ENCODE measurements around the gene LMF1.

GRCh38 chr16:991345-991744, 20.6 kb upstream of the LMF1 start:
- no peak for TF ChIP-seq RNF219 (CRISPR knock-in tag; IDR thresholded peaks at IDR 0.05)
- TF ChIP-seq ZNF592 (IDR thresholded peaks at IDR 0.05), result no peak
- TF ChIP-seq REST (IDR thresholded peaks at IDR 0.05; ENCODE audit: borderline replicate concordance), result no peak
- TF ChIP-seq REST (CRISPR knock-in tag; IDR thresholded peaks at IDR 0.05; ENCODE audit: low read depth), result no peak
- TF ChIP-seq ZFP30 (CRISPR knock-in tag; IDR thresholded peaks at IDR 0.05; ENCODE audit: borderline replicate concordance), result no peak
- no peak for TF ChIP-seq ZNF561 (CRISPR knock-in tag; conservative IDR thresholded peaks at IDR 0.05)
- no peak for TF ChIP-seq NR2F6 (CRISPR knock-in tag; IDR thresholded peaks at IDR 0.05)
- TF ChIP-seq FOXP1 (CRISPR knock-in tag; IDR thresholded peaks at IDR 0.05), result no peak
- no peak for TF ChIP-seq SMAD3 (CRISPR knock-in tag; conservative IDR thresholded peaks at IDR 0.05)
- TF ChIP-seq POLR2A (conservative IDR thresholded peaks at IDR 0.05), result no peak
- TF ChIP-seq EP300 (IDR thresholded peaks at IDR 0.05; ENCODE audit: low read length), result no peak
- TF ChIP-seq ZBTB8A (IDR thresholded peaks at IDR 0.05; ENCODE audit: partially characterized antibody), result no peak
- TF ChIP-seq IRF2 (CRISPR knock-in tag; IDR thresholded peaks at IDR 0.05), result no peak

Data from K562 (cell line).